AG10803 (cell line): ENCODE data around the gene ACOT7.

Experiments
- DNase-seq: peaks from one replicate; pipeline ENCODE4 v3.0.0; 2010; ENCODE audit warnings: low read depth
- H3K4me3 ChIP-seq: 2 replicates; pipeline ENCODE4 v1.5.1; 2011; ENCODE audit warnings: mild to moderate bottlenecking, low read length, control low read depth
- CTCF ChIP-seq: conservative IDR thresholded peaks from 2 replicates; pipeline ENCODE4 v1.5.1; 2011; ENCODE audit warnings: mild to moderate bottlenecking, low read length, control low read depth, inconsistent platforms

Gene ACOT7

GRCh38 chr1:6360517-6361070, 33.0 kb downstream of the ACOT7 start:
- no peak for DNase-seq
- H3K4me3 ChIP-seq, result no peak overlapping the region
- no peak for TF ChIP-seq CTCF

GRCh38 chr1:6360117-6360496, 33.5 kb downstream of the ACOT7 start:
- DNase-seq, result no peak
- no peak for TF ChIP-seq CTCF
- H3K4me3 ChIP-seq, result no peak overlapping the region

GRCh38 chr1:6359216-6360116, 34.1 kb downstream of the ACOT7 start:
- no peak overlapping the region for H3K4me3 ChIP-seq
- DNase-seq, result peak; percentile 64
- TF ChIP-seq CTCF, result no peak

- no peak overlapping the region for H3K4me3 ChIP-seq
- no peak for TF ChIP-seq CTCF
- peak; percentile 79 for DNase-seq
These were observed 34.8 kb downstream of the ACOT7 start for GRCh38 chr1:6358757-6359201.

- no peak for TF ChIP-seq CTCF
- no peak for DNase-seq
- no peak overlapping the region for H3K4me3 ChIP-seq
These were observed 35.4 kb downstream of the ACOT7 start for GRCh38 chr1:6358144-6358624.

GRCh38 chr1:6357243-6357936, 36.2 kb downstream of the ACOT7 start:
- TF ChIP-seq CTCF, result no peak; the same call in 1 of the 2 replicates
- H3K4me3 ChIP-seq, result no peak overlapping the region
- no peak for DNase-seq
